HCT116 (cell line): ENCODE data around the gene SHISAL2A. TPM values are rescaled to one million over a fixed set of nuclear protein-coding genes. Genes with fewer than 3 reads are reported as not detected.

Experiments used
- ATAC-seq: fragments of 200-7000 bp; cut with Tn5 transposase; 2 replicates; pipeline ENCODE4 v1.9.1; 2020; ENCODE audit warnings: mild to moderate bottlenecking, moderate library complexity
- BruUV-seq: library from RNA; stranded (reverse); fragments of 400-500 nt; replicated peaks from 2 replicates; lab custom pipeline; 2021; lab: Mats Ljungman, UMichigan
- CTCF ChIA-PET: fragments of 300-600 bp; sonication (Branson Sonifier 250); formaldehyde crosslinking; loops from one replicate; lab custom pipeline; 2021; ENCODE audit warnings: antibody characterized with exemption; lab: Charles Lee
- POLR2A ChIA-PET: fragments of 300-600, 350-600 bp; sonication (Branson Sonifier 250); formaldehyde crosslinking; loops from one replicate; lab custom pipeline; 2021; ENCODE audit warnings: antibody characterized with exemption; lab: Charles Lee
- RAD21 ChIA-PET, 2 experiments: fragments of 300-600 bp; sonication (Branson Sonifier 250); formaldehyde crosslinking; loops; one replicate each; lab custom pipeline; 2023; ENCODE audit warnings: low total read pairs in 2 of 2; ENCODE audit not compliant: uncharacterized antibody in 2 of 2, unreplicated experiment in 2 of 2, low non-redundant PET in 1 of 2; lab: Charles Lee
- DNase-seq: peaks from one replicate; pipeline ENCODE4 v3.0.0-alpha.2; 2010; ENCODE audit warnings: low read depth, low spot score
- H2AFZ ChIP-seq: fragments of 200-600 bp; shearing (Covaris generic), sonication (generic); 2 replicates; pipeline ENCODE4 v1.6.1; 2017; ENCODE audit warnings: low read depth, mixed run types, mixed read lengths, antibody characterized with exemption, low read length; ENCODE audit not compliant: poor library complexity, severe bottlenecking
- H3K27ac ChIP-seq: 2 replicates; pipeline ENCODE4 v1.5.1; 2012; ENCODE audit warnings: low read depth, low read length
- H3K27me3 ChIP-seq: fragments of 200-600 bp; sonication (generic); 2 replicates; pipeline ENCODE4 v1.6.1; 2016; ENCODE audit warnings: mixed run types, low read length, mixed read lengths; ENCODE audit not compliant: insufficient read depth
- H3K36me3 ChIP-seq, 2 experiments: fragments of 200-500 bp in 1 of 2; fragments of 200-600 bp in 1 of 2; sonication (Bioruptor generic) in 1 of 2; sonication (generic) in 1 of 2; 2 replicates each; pipeline versions ENCODE4 v1.5.1 to v1.6.1; 2014 to 2016; ENCODE audit warnings: low read length in 2 of 2, inconsistent platforms in 1 of 2, mixed read lengths in 1 of 2, mixed run types in 1 of 2; ENCODE audit not compliant: insufficient read depth in 2 of 2, control insufficient read depth in 1 of 2
- H3K4me1 ChIP-seq, 2 experiments: fragments of 200-600 bp in 1 of 2; sonication (generic) in 1 of 2; 2 replicates each; pipeline versions ENCODE4 v1.5.1 to v1.6.1; 2012 to 2017; ENCODE audit warnings: low read length in 2 of 2, inconsistent platforms in 1 of 2, mild to moderate bottlenecking in 1 of 2, mixed read lengths in 1 of 2, mixed run types in 1 of 2, moderate library complexity in 1 of 2; ENCODE audit not compliant: insufficient read depth in 2 of 2, control insufficient read depth in 1 of 2
- H3K4me2 ChIP-seq: fragments of 200-600 bp; sonication (generic); 2 replicates; pipeline ENCODE4 v1.6.1; 2017; ENCODE audit warnings: mixed run types, low read length, mixed read lengths
- H3K4me3 ChIP-seq, 2 experiments: fragments of 200-600 bp in 1 of 2; sonication (generic) in 1 of 2; replicated peaks in 1 of 2; 2 replicates each; pipeline ENCODE4 v1.5.1; 2011 to 2016; ENCODE audit warnings: low read length in 2 of 2, control low read depth in 1 of 2, low read depth in 1 of 2, mild to moderate bottlenecking in 1 of 2, mixed read lengths in 1 of 2, mixed run types in 1 of 2
- H3K79me2 ChIP-seq: fragments of 200-600 bp; sonication (generic); 2 replicates; pipeline ENCODE4 v1.6.1; 2017; ENCODE audit warnings: mild to moderate bottlenecking, mixed run types, low read length, moderate library complexity, mixed read lengths; ENCODE audit not compliant: insufficient read depth
- H3K9ac ChIP-seq: fragments of 200-600 bp; sonication (generic); 2 replicates; pipeline ENCODE4 v1.6.1; 2016; ENCODE audit warnings: low read length, mixed read lengths
- H3K9me2 ChIP-seq: fragments of 200-600 bp; sonication (generic), shearing (Covaris generic); 2 replicates; pipeline ENCODE4 v1.6.1; 2017; ENCODE audit warnings: mixed run types, mild to moderate bottlenecking, moderate library complexity; ENCODE audit not compliant: insufficient read depth
- H3K9me3 ChIP-seq, 2 experiments: fragments of 200-500 bp in 1 of 2; fragments of 200-600 bp in 1 of 2; sonication (Bioruptor generic) in 1 of 2; sonication (generic) in 1 of 2; 2 replicates each; pipeline ENCODE4 v1.6.1; 2014 to 2017; ENCODE audit warnings: low read length in 2 of 2, mixed read lengths in 2 of 2, inconsistent platforms in 1 of 2, low read depth in 1 of 2, mild to moderate bottlenecking in 1 of 2, mixed run types in 1 of 2, moderate library complexity in 1 of 2; ENCODE audit not compliant: control insufficient read depth in 1 of 2, insufficient read depth in 1 of 2
- H4K20me1 ChIP-seq: fragments of 200-600 bp; sonication (generic), shearing (Covaris generic); 2 replicates; pipeline ENCODE4 v1.6.1; 2017; ENCODE audit warnings: mixed run types, mild to moderate bottlenecking, moderate library complexity; ENCODE audit not compliant: insufficient read depth
- EZH2phosphoT487 ChIP-seq: fragments of 200-600 bp; IDR thresholded peaks from 2 replicates; pipeline ENCODE4 v1.6.1; 2018; ENCODE audit warnings: antibody characterized with exemption, borderline replicate concordance
- FOSL1 ChIP-seq: IDR thresholded peaks from 2 replicates; pipeline ENCODE4 v1.6.1; 2012; ENCODE audit warnings: low read depth
- MAX ChIP-seq: IDR thresholded peaks from 2 replicates; pipeline ENCODE4 v1.6.1; 2012
- POLR2A ChIP-seq: IDR thresholded peaks from 2 replicates; pipeline ENCODE4 v1.7.0; 2011; ENCODE audit warnings: borderline replicate concordance; ENCODE audit not compliant: insufficient read depth, insufficient read length; ENCODE audit errors: extremely low read depth
- SIN3A ChIP-seq: IDR thresholded peaks from 2 replicates; pipeline ENCODE4 v1.6.1; 2012; ENCODE audit warnings: low read depth
- SP1 ChIP-seq: IDR thresholded peaks from 2 replicates; pipeline ENCODE4 v1.6.1; 2012; ENCODE audit warnings: low read depth
- ZFX ChIP-seq: fragments of 450-650 bp; IDR thresholded peaks from 2 replicates; pipeline ENCODE4 v1.6.1; 2017
- intact Hi-C: fragments of 100-400 bp; cut with micrococcal nuclease; formaldehyde crosslinking; loops from 2 replicates; pipeline ENCODE4 v1.10.0; 2022
- total RNA-seq: library from RNA; stranded (reverse); gene quantifications from one replicate; pipeline ENCODE4 v1.2.1, GENCODE V29; 2021; ENCODE audit not compliant: unreplicated experiment
- TF ChIP-seq, protein P1 (sequence below): IDR thresholded peaks from 2 replicates; pipeline ENCODE4 v1.6.1; 2012

SHISAL2A gene
- total RNA-seq, 1 experiment from 2014 or later: not detected

GRCh38 chr1:52634111-52634510 is 1.1 kb downstream of the SHISAL2A start:
- no peak for ATAC-seq
- Histone ChIP-seq H3K36me3 (no peaks in the 10 kb centered on the region), H3K9me3 (no peaks in the 10 kb centered on the region), H3K9ac (no peak overlapping the region), H3K27ac (no peak overlapping the region), H3K4me1 (peaks cover 0 to 5% of the 10 kb centered on the region in 2 experiments; a peak in 1 of 4 replicates), H3K4me2 (no peak overlapping the region), H4K20me1 (no peaks in the 10 kb centered on the region), H3K79me2 (no peaks in the 10 kb centered on the region), H3K4me3 (no peak overlapping the region), H2AFZ (no peak overlapping the region), H3K27me3 (no peaks in the 10 kb centered on the region), H3K9me2 (no peaks in the 10 kb centered on the region)
- DNase-seq: no peak
- no TSS peak for BruUV-seq
- intact Hi-C loops: no loop called here
- RAD21 ChIA-PET: no interaction called here
- POLR2A ChIA-PET: no interaction called here
- CTCF ChIA-PET: no interaction called here
- TF ChIP-seq ZFX (no peak), SP1 (no peak), FOSL1 (no peak), EZH2phosphoT487 (no peak), SIN3A (no peak), POLR2A (no peak)
- TF ChIP-seq, protein P1, sequence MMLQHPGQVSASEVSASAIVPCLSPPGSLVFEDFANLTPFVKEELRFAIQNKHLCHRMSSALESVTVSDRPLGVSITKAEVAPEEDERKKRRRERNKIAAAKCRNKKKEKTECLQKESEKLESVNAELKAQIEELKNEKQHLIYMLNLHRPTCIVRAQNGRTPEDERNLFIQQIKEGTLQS: no peak

- H3K27me3 ChIP-seq: no peaks in the 10 kb centered on the region
- TF ChIP-seq ZFX (no peak), SIN3A (no peak), FOSL1 (no peak), MAX (no peak)
- TF ChIP-seq, protein P1: no peak
- intact Hi-C loops: no loop called here
- H3K27ac ChIP-seq: no peak overlapping the region
- no peak overlapping the region for H3K9ac ChIP-seq
- H3K9me2 ChIP-seq: no peaks in the 10 kb centered on the region
- BruUV-seq: no TSS peak
- ChIA-PET POLR2A (interaction anchor here (0.6 kb wide), 1 partner anchor 29 kb away, joined by 3 read pairs; no protein-coding TSS in a partner anchor), RAD21 (no interaction called here), CTCF (no interaction called here)
- H2AFZ ChIP-seq: peak overlapping the region; percentile 12
- ATAC-seq: no peak
- no peak for DNase-seq
- H4K20me1 ChIP-seq: no peaks in the 10 kb centered on the region
- H3K36me3 ChIP-seq: no peaks in the 10 kb centered on the region
- peaks cover 0 to 5% of the 10 kb centered on the region in 2 experiments; a peak in 1 of 4 replicates for H3K4me1 ChIP-seq
- H3K9me3 ChIP-seq: no peaks in the 10 kb centered on the region
- no peak overlapping the region for H3K4me2 ChIP-seq
- no peaks in the 10 kb centered on the region for H3K79me2 ChIP-seq
- H3K4me3 ChIP-seq: no peak overlapping the region
Observed at GRCh38 chr1:52635321-52636089, 2.5 kb downstream of the SHISAL2A start.
